Ascending aorta (tissue), 2 donors: ENCODE data around the gene COX18. TPM values are rescaled to one million over a fixed set of nuclear protein-coding genes. Genes with fewer than 3 reads are reported as not detected.

Experiments used
- DNase-seq, 2 donors: peaks; one replicate each; pipeline ENCODE4 v3.0.0-alpha.2; 2019; ENCODE audit warnings: low spot score in 2 of 2
- H3K27ac ChIP-seq, 2 donors: fragments of 200-600 bp; sonication (generic); one replicate each; pipeline ENCODE4 v1.5.1; 2016 to 2017; ENCODE audit warnings: mild to moderate bottlenecking in 1 of 2
- H3K27me3 ChIP-seq: fragments of 200-600 bp; sonication (generic); one replicate; pipeline ENCODE4 v1.5.1; 2017
- H3K36me3 ChIP-seq, 2 donors: fragments of 200-600 bp; sonication (generic); one replicate each; pipeline ENCODE4 v1.5.1; 2016
- H3K4me1 ChIP-seq, 2 donors: fragments of 200-600 bp; sonication (generic); one replicate each; pipeline ENCODE4 v1.5.1; 2016 to 2017; ENCODE audit warnings: mild to moderate bottlenecking in 1 of 2
- H3K4me3 ChIP-seq, 2 donors: fragments of 200-600 bp; sonication (generic); one replicate each; pipeline ENCODE4 v1.5.1; 2016 to 2017; ENCODE audit warnings: mild to moderate bottlenecking in 1 of 2
- H3K9me3 ChIP-seq, 2 donors: fragments of 200-600 bp; sonication (generic); one replicate each; pipeline ENCODE4 v1.5.1; 2016
- intact Hi-C: fragments of 100-400 bp; cut with DNase I; formaldehyde crosslinking; loops from one replicate; pipeline ENCODE4 v1.15.1; 2023
- total RNA-seq: library from RNA; depleted of rRNA; stranded (reverse); fragments of >200 nt; gene quantifications from one replicate; pipeline ENCODE4 v1.1.0, GENCODE V29; 2016
- TF ChIP-seq, protein P1 (sequence below), 3 experiments: fragments of 200-600 bp in 2 of 3; fragments of 450-650 bp in 1 of 3; sonication (generic) in 2 of 3; IDR thresholded peaks; one replicate each; pipeline ENCODE4 v1.5.1; 2016 to 2019; ENCODE audit warnings: antibody characterized with exemption in 3 of 3, mild to moderate bottlenecking in 1 of 3, moderate library complexity in 1 of 3

Gene COX18
- total RNA-seq, 1 donor from 2014 or later = 22.7 TPM

DNA sequence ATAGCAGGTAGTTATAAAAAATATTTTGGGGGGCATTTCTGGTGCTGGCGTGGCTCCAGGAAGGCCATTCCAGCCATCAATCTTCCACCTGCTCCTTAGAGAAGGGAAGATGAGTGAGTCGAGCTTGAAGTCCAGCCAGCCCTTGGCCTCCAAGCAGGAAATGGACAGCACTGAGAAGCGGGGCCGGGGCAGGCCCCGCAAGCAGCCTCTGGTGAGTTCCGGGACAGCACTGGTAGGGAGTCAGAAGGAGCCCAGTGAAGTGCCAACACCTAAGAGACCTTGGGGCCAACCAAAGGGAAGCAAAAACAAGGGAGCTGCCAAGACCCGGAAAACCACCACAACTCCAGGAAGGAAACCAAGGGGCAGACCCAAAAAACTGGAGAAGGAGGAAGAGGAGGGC lies 29.2 kb upstream of the COX18 start:
- Histone ChIP-seq H3K4me1 (no peaks in the 10 kb centered on the region), H3K36me3 (peaks cover 43 to 70% of the 10 kb centered on the region in 2 donors), H3K4me3 (no peak overlapping the region), H3K9me3 (no peaks in the 10 kb centered on the region), H3K27me3 (no peaks in the 10 kb centered on the region), H3K27ac (no peak overlapping the region)
- intact Hi-C loops = no loop called here
- DNase-seq = no peak
- TF ChIP-seq, protein P1, sequence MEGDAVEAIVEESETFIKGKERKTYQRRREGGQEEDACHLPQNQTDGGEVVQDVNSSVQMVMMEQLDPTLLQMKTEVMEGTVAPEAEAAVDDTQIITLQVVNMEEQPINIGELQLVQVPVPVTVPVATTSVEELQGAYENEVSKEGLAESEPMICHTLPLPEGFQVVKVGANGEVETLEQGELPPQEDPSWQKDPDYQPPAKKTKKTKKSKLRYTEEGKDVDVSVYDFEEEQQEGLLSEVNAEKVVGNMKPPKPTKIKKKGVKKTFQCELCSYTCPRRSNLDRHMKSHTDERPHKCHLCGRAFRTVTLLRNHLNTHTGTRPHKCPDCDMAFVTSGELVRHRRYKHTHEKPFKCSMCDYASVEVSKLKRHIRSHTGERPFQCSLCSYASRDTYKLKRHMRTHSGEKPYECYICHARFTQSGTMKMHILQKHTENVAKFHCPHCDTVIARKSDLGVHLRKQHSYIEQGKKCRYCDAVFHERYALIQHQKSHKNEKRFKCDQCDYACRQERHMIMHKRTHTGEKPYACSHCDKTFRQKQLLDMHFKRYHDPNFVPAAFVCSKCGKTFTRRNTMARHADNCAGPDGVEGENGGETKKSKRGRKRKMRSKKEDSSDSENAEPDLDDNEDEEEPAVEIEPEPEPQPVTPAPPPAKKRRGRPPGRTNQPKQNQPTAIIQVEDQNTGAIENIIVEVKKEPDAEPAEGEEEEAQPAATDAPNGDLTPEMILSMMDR (IDR thresholded peaks at IDR 0.05) = no peak

DNA sequence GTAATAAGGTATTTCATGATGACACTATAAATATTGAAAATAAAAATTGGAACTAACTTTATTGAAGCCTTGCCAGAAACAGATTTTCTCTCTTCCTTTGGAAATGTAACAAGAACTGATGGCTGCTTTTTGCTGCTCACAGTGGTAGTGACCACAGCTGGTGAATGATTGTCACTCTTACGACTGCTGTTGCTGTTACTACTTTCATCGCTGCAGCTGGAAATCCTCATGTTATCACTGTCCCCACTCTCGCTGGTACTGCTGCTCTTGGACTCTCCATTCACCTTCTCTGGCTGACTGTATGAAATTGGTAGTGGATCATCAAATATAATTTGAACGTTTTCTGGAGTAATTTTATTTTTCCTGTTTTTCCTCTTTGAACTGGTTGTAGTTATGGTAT lies 28.5 kb upstream of the COX18 start:
- H3K9me3 ChIP-seq = no peaks in the 10 kb centered on the region
- TF ChIP-seq, protein P1 (IDR thresholded peaks at IDR 0.05) = no peak
- no peak for DNase-seq
- intact Hi-C loops = no loop called here
- H3K4me1 ChIP-seq = no peaks in the 10 kb centered on the region
- no peaks in the 10 kb centered on the region for H3K27me3 ChIP-seq
- H3K4me3 ChIP-seq = no peak overlapping the region
- H3K36me3 ChIP-seq = peaks cover 46 to 73% of the 10 kb centered on the region in 2 donors
- no peak overlapping the region for H3K27ac ChIP-seq

DNA sequence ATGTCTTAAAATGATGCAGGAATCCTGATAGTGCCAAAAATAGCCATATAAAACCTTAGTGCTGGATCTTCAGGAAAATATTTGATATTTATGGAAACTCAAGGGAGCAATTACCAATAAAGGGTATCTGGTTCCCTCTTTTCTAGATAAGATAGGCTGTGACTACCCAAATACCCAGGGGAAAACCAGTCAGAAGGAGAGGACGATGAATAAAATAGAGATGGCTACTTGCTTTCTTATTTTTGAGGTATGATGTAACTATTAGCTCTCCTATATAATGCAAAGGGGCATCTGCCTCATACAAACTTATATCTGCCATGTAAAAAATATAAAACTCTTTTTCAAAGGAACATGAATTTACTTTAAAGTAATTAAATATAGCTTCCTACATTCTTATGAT lies 23.4 kb upstream of the COX18 start:
- H3K27me3 ChIP-seq = no peaks in the 10 kb centered on the region
- no peak for DNase-seq
- H3K4me3 ChIP-seq = no peak overlapping the region
- peaks cover 0 to 5% of the 10 kb centered on the region in 2 donors for H3K4me1 ChIP-seq
- TF ChIP-seq, protein P1 (IDR thresholded peaks at IDR 0.05) = no peak
- intact Hi-C loops = no loop called here
- no peak overlapping the region for H3K27ac ChIP-seq
- H3K9me3 ChIP-seq = no peaks in the 10 kb centered on the region
- peaks cover 45 to 58% of the 10 kb centered on the region in 2 donors for H3K36me3 ChIP-seq

DNA sequence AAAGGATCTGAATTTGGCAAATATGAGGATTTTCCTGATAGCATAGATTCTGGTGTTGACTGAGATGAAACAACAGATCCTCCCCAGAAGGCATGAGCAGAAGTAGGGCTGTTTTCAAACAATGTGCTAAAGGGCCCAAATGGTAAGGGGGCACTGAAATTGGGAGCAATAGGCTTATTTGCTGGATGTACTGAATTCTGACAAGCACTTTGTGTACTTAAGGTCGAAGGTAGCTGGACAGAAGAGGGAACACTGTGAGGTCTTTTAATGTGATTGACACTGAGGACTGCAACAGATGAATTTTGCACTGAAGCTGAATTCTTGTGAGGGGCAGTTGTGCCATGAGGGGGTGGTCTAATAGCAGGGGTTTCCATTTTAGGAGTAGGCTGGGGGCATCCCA lies 21.2 kb upstream of the COX18 start:
- intact Hi-C loops = no loop called here
- H3K4me1 ChIP-seq = peaks cover 0 to 5% of the 10 kb centered on the region in 2 donors
- no peak for DNase-seq
- H3K4me3 ChIP-seq = no peak overlapping the region
- no peak overlapping the region for H3K27ac ChIP-seq
- no peaks in the 10 kb centered on the region for H3K27me3 ChIP-seq
- no peaks in the 10 kb centered on the region for H3K9me3 ChIP-seq
- peaks cover 36 to 49% of the 10 kb centered on the region in 2 donors for H3K36me3 ChIP-seq
- TF ChIP-seq, protein P1 (IDR thresholded peaks at IDR 0.05) = no peak

DNA sequence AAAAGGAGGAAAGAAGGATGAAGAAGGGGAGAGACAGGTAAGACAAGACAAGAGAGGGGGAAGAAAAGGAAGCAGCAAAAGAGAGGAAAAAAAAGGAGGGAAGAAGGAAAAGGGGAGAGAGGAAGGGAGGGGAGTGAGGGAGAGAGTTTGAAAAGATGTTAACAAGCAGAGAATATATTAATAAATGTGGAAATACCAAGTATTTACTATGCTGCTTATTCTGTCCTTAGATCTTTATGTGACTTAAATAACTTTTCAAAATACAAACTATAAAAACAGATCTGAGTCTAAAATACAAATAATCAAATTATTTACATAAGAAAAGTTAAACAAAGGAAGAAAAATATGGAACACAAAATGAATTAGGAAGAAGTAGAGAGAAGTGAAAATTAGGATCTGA lies 18.4 kb upstream of the COX18 start:
- intact Hi-C loops = no loop called here
- no peak overlapping the region for H3K4me3 ChIP-seq
- no peaks in the 10 kb centered on the region for H3K9me3 ChIP-seq
- DNase-seq = no peak
- H3K27ac ChIP-seq = peak overlapping the region in 1 of 2 donors; percentile 13
- H3K27me3 ChIP-seq = no peaks in the 10 kb centered on the region
- TF ChIP-seq, protein P1 (IDR thresholded peaks at IDR 0.05) = no peak
- peaks cover 0 to 5% of the 10 kb centered on the region in 2 donors for H3K4me1 ChIP-seq
- H3K36me3 ChIP-seq = peaks cover 25 to 49% of the 10 kb centered on the region in 2 donors
